Activated naive CD4-positive, alpha-beta T cell treated with Interleukin-2 at 50 U/mL for 16 hours (primary cell): ENCODE results near the gene LCE1A.
A peak's percentile ranks its signal among the peaks of the same experiment; 100 is the strongest.

Experiments used
- DNase-seq: peaks from one replicate; pipeline ENCODE4 v3.0.0-alpha.2; 2020

LCE1A gene

GRCh38 chr1:152827173-152827572 lies at the start of gene LCE1A:
Gene LCE1A (plus strand): TSS chr1:152827473. CDS start chr1:152827473, 0 bp downstream.
- no peak for DNase-seq

- no peak for DNase-seq
Measured at GRCh38 chr1:152777510-152778137, 49.6 kb upstream of the LCE1A start.

GRCh38 chr1:152783095-152783494 lies 44.2 kb upstream of the LCE1A start:
- no peak for DNase-seq

- DNase-seq: no peak
Measured at GRCh38 chr1:152786077-152786476, 41.2 kb upstream of the LCE1A start, which contains the start of gene LCE1E. Gene LCE1E (plus strand): TSS chr1:152786257. CDS start chr1:152787300, 1,043 bp downstream.

- no peak for DNase-seq
Measured at GRCh38 chr1:152795686-152796085, 31.6 kb upstream of the LCE1A start.

- no peak for DNase-seq
Measured at GRCh38 chr1:152796421-152796820, 30.9 kb upstream of the LCE1A start, which contains the start of gene LCE1D. Gene LCE1D (plus strand): TSS chr1:152796721. CDS start chr1:152797795, 1,074 bp downstream.

GRCh38 chr1:152801333-152801732 lies 25.9 kb upstream of the LCE1A start:
- no peak for DNase-seq

- no peak for DNase-seq
Measured at GRCh38 chr1:152806576-152806975, 20.7 kb upstream of the LCE1A start, which contains the start of gene LCE1C. Gene LCE1C (minus strand): TSS chr1:152806651. CDS start chr1:152805478, 1,173 bp downstream.

GRCh38 chr1:152811050-152811449 lies 16.2 kb upstream of the LCE1A start:
- no peak for DNase-seq

GRCh38 chr1:152811671-152812070 lies 15.6 kb upstream of the LCE1A start, which contains the start of gene LCE1B:
Gene LCE1B (plus strand): TSS chr1:152811971. CDS start chr1:152812447, 476 bp downstream.
- no peak for DNase-seq

GRCh38 chr1:152817309-152817708 lies 10.0 kb upstream of the LCE1A start:
- no peak for DNase-seq

GRCh38 chr1:152823294-152823693 lies 4.0 kb upstream of the LCE1A start:
- DNase-seq: no peak

GRCh38 chr1:152824964-152825363 lies 2.3 kb upstream of the LCE1A start:
- DNase-seq: no peak

GRCh38 chr1:152836870-152837269 lies 9.6 kb downstream of the LCE1A start:
- DNase-seq: no peak

GRCh38 chr1:152842556-152842955 lies 15.3 kb downstream of the LCE1A start, which contains the start of gene LCE6A:
Gene LCE6A (plus strand): TSS chr1:152842856. CDS start chr1:152843521, 665 bp downstream.
- no peak for DNase-seq

- DNase-seq: no peak
Measured at GRCh38 chr1:152855661-152856060, 28.4 kb downstream of the LCE1A start.

GRCh38 chr1:152858062-152858461 lies 30.8 kb downstream of the LCE1A start:
- no peak for DNase-seq

GRCh38 chr1:152859696-152860095 lies 32.4 kb downstream of the LCE1A start, which contains the start of gene LCE7A:
Gene LCE7A (plus strand): TSS chr1:152859996. CDS start chr1:152860698, 702 bp downstream.
- DNase-seq: no peak

GRCh38 chr1:152860129-152860528 lies 32.9 kb downstream of the LCE1A start:
- no peak for DNase-seq

- no peak for DNase-seq
Measured at GRCh38 chr1:152861374-152861773, 34.1 kb downstream of the LCE1A start.

GRCh38 chr1:152864443-152864842 lies 37.2 kb downstream of the LCE1A start:
- DNase-seq: no peak

- no peak for DNase-seq
Measured at GRCh38 chr1:152866321-152866720, 39.0 kb downstream of the LCE1A start.

- peak; percentile 54 for DNase-seq
Measured at GRCh38 chr1:152869808-152870419, 42.6 kb downstream of the LCE1A start.
